ENCODE data around the gene FAM210A.
"Not testable (repeated sequence)": the region's sequence is repeated elsewhere in the genome, so short reads cannot be mapped to it uniquely, and the experiment has no call there.

Gene FAM210A

GRCh38 chr18:13726232-13726971, at the start of gene FAM210A, which contains the start of gene RNMT:
TSS of gene FAM210A (minus strand) at chr18:13726558. CDS start at chr18:13682077, 44,481 bp downstream.
TSS of gene RNMT (plus strand) at chr18:13726673. CDS start at chr18:13731518, 4,845 bp downstream.
- peak; percentile 97 for DNase-seq

GRCh38 chr18:13775058-13775457, 48.7 kb upstream of the FAM210A start:
- no peak for DNase-seq

- no peak for DNase-seq
Measured at GRCh38 chr18:13762690-13763439, 36.5 kb upstream of the FAM210A start.

GRCh38 chr18:13760047-13760446, 33.7 kb upstream of the FAM210A start:
- no peak for DNase-seq

GRCh38 chr18:13758622-13759021, 32.3 kb upstream of the FAM210A start:
- DNase-seq, result no peak

GRCh38 chr18:13756671-13757070, 30.3 kb upstream of the FAM210A start:
- no peak for DNase-seq

GRCh38 chr18:13756261-13756660, 29.9 kb upstream of the FAM210A start:
- DNase-seq, result no peak

- DNase-seq, result not testable (repeated sequence)
Measured at GRCh38 chr18:13751599-13751998, 25.2 kb upstream of the FAM210A start.

- DNase-seq, result no peak
Measured at GRCh38 chr18:13746633-13747032, 20.3 kb upstream of the FAM210A start.

- no peak for DNase-seq
Measured at GRCh38 chr18:13745696-13746095, 19.3 kb upstream of the FAM210A start.

- no peak for DNase-seq
Measured at GRCh38 chr18:13735681-13736080, 9.3 kb upstream of the FAM210A start.

GRCh38 chr18:13730481-13730880, 4.1 kb upstream of the FAM210A start:
- DNase-seq, result no peak

- DNase-seq, result no peak
Measured at GRCh38 chr18:13726972-13727331, 594 bp upstream of the FAM210A start.

- DNase-seq, result no peak
Measured at GRCh38 chr18:13725566-13726231, 659 bp downstream of the FAM210A start.

- no peak for DNase-seq
Measured at GRCh38 chr18:13720847-13721246, 5.5 kb downstream of the FAM210A start.

- no peak for DNase-seq
Measured at GRCh38 chr18:13720123-13720522, 6.2 kb downstream of the FAM210A start.

GRCh38 chr18:13716916-13717315, 9.4 kb downstream of the FAM210A start:
- no peak for DNase-seq

GRCh38 chr18:13715330-13715729, 11.0 kb downstream of the FAM210A start:
- no peak for DNase-seq

GRCh38 chr18:13713455-13714055, 12.8 kb downstream of the FAM210A start:
- DNase-seq, result no peak

- no peak for DNase-seq
Measured at GRCh38 chr18:13712400-13713131, 13.8 kb downstream of the FAM210A start.

- DNase-seq, result no peak
Measured at GRCh38 chr18:13710414-13710831, 15.9 kb downstream of the FAM210A start.

GRCh38 chr18:13703899-13704298, 22.5 kb downstream of the FAM210A start:
- DNase-seq, result no peak

GRCh38 chr18:13700153-13700552, 26.2 kb downstream of the FAM210A start:
- no peak for DNase-seq

Data from stimulated activated CD8-positive, alpha-beta memory T cell treated with anti-CD3 and anti-CD28 coated beads, Interleukin-4, amount 100 ng/mL, for 48 hours (primary cell).